PC-9 (cell line): ENCODE measurements around the gene BHLHE40. TPM values are rescaled to one million over a fixed set of nuclear protein-coding genes. Genes with fewer than 3 reads are reported as not detected.

ENCODE experiments used
- BruUV-seq: library from RNA; stranded (reverse); fragments of 400-500 nt; replicated peaks from 2 replicates; lab custom pipeline; 2021; lab: Mats Ljungman, UMichigan
- CTCF ChIA-PET: fragments of 300-600 bp; sonication (Branson Sonifier 250); formaldehyde crosslinking; loops from one replicate; lab custom pipeline; 2022; ENCODE audit warnings: antibody characterized with exemption; lab: Charles Lee
- POLR2A ChIA-PET: fragments of 300-600 bp; sonication (Branson Sonifier 250); formaldehyde crosslinking; loops from one replicate; lab custom pipeline; 2022; ENCODE audit warnings: antibody characterized with exemption; ENCODE audit not compliant: unreplicated experiment; lab: Charles Lee
- DNase-seq, 2 experiments: peaks; one replicate each; pipeline versions ENCODE4 v3.0.0 to v3.0.0-alpha.2; 2015 to 2022; ENCODE audit warnings: mixed read lengths in 1 of 2
- H2AFZ ChIP-seq: fragments of 200-600 bp; sonication (generic); 2 replicates; pipeline ENCODE4 v1.8.1; 2017; ENCODE audit warnings: antibody characterized with exemption
- H3F3A ChIP-seq: fragments of 200-600 bp; sonication (generic); 2 replicates; pipeline ENCODE4 v1.8.1; 2017; ENCODE audit warnings: antibody characterized with exemption, mild to moderate bottlenecking, low read depth; ENCODE audit not compliant: insufficient read depth
- H3K27ac ChIP-seq: fragments of 200-600 bp; sonication (generic); 2 replicates; pipeline ENCODE4 v1.6.1; 2016; ENCODE audit warnings: mixed run types
- H3K27me3 ChIP-seq: fragments of 200-600 bp; sonication (generic); 2 replicates; pipeline ENCODE4 v1.6.1; 2016; ENCODE audit warnings: low read depth, mixed run types; ENCODE audit not compliant: insufficient read depth
- H3K36me3 ChIP-seq: fragments of 200-600 bp; sonication (generic); 2 replicates; pipeline ENCODE4 v1.6.1; 2016; ENCODE audit warnings: low read depth, mixed run types
- H3K4me1 ChIP-seq: fragments of 200-600 bp; sonication (generic); replicated peaks from 2 replicates; pipeline ENCODE4 v1.6.1; 2016; ENCODE audit warnings: mixed run types; ENCODE audit not compliant: insufficient read depth
- H3K4me2 ChIP-seq: fragments of 200-600 bp; sonication (generic); 2 replicates; pipeline ENCODE4 v1.6.1; 2017; ENCODE audit warnings: mixed run types
- H3K4me3 ChIP-seq: fragments of 200-600 bp; sonication (generic); 2 replicates; pipeline ENCODE4 v1.6.1; 2016; ENCODE audit warnings: mixed run types
- H3K79me2 ChIP-seq: fragments of 200-600 bp; sonication (generic); 2 replicates; pipeline ENCODE4 v1.6.1; 2017; ENCODE audit warnings: low read depth, mixed run types
- H3K9me2 ChIP-seq: fragments of 200-600 bp; sonication (generic); 2 replicates; pipeline ENCODE4 v1.8.1; 2017; ENCODE audit warnings: mild to moderate bottlenecking; ENCODE audit not compliant: insufficient read depth
- H3K9me3 ChIP-seq: fragments of 200-600 bp; sonication (generic); 2 replicates; pipeline ENCODE4 v1.8.1; 2016; ENCODE audit warnings: low read depth; ENCODE audit not compliant: insufficient read depth
- H4K20me1 ChIP-seq: fragments of 200-600 bp; sonication (generic); 2 replicates; pipeline ENCODE4 v1.8.1; 2017; ENCODE audit not compliant: insufficient read depth
- EZH2 ChIP-seq: fragments of 200-600 bp; sonication (generic); IDR thresholded peaks from 2 replicates; pipeline ENCODE4 v1.8.0; 2017; ENCODE audit warnings: antibody characterized with exemption, low read depth
- intact Hi-C: fragments of 100-400 bp; cut with micrococcal nuclease; formaldehyde crosslinking; loops from one replicate; pipeline ENCODE4 v1.10.0; 2022; ENCODE audit not compliant: unreplicated experiment
- total RNA-seq: library from RNA; stranded (reverse); gene quantifications from 2 replicates; pipeline ENCODE4 v1.2.3, GENCODE V29; 2021
- TF ChIP-seq, protein P1 (sequence below): fragments of 200-600 bp; sonication (generic); conservative IDR thresholded peaks from 2 replicates; pipeline ENCODE4 v1.6.1; 2017; ENCODE audit warnings: mixed run types, antibody characterized with exemption, mild to moderate bottlenecking, moderate library complexity

The BHLHE40 gene
- total RNA-seq, 1 experiment from 2014 or later = 45.5 TPM

DNA sequence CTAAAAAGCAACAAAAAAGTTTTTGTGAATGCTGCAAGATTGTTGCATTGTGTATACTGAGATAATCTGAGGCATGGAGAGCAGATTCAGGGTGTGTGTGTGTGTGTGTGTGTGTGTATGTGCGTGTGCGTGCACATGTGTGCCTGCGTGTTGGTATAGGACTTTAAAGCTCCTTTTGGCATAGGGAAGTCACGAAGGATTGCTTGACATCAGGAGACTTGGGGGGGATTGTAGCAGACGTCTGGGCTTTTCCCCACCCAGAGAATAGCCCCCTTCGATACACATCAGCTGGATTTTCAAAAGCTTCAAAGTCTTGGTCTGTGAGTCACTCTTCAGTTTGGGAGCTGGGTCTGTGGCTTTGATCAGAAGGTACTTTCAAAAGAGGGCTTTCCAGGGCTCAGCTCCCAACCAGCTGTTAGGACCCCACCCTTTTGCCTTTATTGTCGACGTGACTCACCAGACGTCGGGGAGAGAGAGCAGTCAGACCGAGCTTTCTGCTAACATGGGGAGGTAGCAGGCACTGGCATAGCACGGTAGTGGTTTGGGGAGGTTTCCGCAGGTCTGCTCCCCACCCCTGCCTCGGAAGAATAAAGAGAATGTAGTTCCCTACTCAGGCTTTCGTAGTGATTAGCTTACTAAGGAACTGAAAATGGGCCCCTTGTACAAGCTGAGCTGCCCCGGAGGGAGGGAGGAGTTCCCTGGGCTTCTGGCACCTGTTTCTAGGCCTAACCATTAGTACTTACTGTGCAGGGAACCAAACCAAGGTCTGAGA lies 4.7 kb downstream of the BHLHE40 start:
- Histone ChIP-seq H3K9me2 (no peaks in the 10 kb centered on the region), H3K4me1 (peaks cover 48% of the 10 kb centered on the region), H3K9me3 (no peaks in the 10 kb centered on the region), H2AFZ (no peak overlapping the region), H3K27ac (peak overlapping the region; percentile 51), H3K4me3 (peak overlapping the region; percentile 42; the same call in 1 of the 2 replicates), H3K4me2 (peak overlapping the region; percentile 91), H3K36me3 (0 out of 2 replicates have a peak, but pooled peaks cover 13% of the 10 kb centered on the region), H3F3A (peaks cover 39% of the 10 kb centered on the region), H4K20me1 (0 out of 2 replicates have a peak, but pooled peaks cover 3% of the 10 kb centered on the region), H3K79me2 (peaks cover 46% of the 10 kb centered on the region), H3K27me3 (no peaks in the 10 kb centered on the region)
- peak; percentile 70 to 71 for DNase-seq
- POLR2A ChIA-PET = interaction anchor here (0.6 to 1.7 kb wide), 5 partner anchors 39 to 163 kb away, joined by 4 to 7 read pairs (median 5); no protein-coding TSS in a partner anchor
- TF ChIP-seq, protein P1, sequence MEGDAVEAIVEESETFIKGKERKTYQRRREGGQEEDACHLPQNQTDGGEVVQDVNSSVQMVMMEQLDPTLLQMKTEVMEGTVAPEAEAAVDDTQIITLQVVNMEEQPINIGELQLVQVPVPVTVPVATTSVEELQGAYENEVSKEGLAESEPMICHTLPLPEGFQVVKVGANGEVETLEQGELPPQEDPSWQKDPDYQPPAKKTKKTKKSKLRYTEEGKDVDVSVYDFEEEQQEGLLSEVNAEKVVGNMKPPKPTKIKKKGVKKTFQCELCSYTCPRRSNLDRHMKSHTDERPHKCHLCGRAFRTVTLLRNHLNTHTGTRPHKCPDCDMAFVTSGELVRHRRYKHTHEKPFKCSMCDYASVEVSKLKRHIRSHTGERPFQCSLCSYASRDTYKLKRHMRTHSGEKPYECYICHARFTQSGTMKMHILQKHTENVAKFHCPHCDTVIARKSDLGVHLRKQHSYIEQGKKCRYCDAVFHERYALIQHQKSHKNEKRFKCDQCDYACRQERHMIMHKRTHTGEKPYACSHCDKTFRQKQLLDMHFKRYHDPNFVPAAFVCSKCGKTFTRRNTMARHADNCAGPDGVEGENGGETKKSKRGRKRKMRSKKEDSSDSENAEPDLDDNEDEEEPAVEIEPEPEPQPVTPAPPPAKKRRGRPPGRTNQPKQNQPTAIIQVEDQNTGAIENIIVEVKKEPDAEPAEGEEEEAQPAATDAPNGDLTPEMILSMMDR = no peak
- TF ChIP-seq EZH2 = no peak
- no TSS peak for BruUV-seq
- CTCF ChIA-PET = interaction anchor here (0.5 to 1.3 kb wide), 3 partner anchors 39 to 272 kb away, joined by 6 to 13 read pairs (median 11); no protein-coding TSS in a partner anchor
- intact Hi-C loops = no loop called here

DNA sequence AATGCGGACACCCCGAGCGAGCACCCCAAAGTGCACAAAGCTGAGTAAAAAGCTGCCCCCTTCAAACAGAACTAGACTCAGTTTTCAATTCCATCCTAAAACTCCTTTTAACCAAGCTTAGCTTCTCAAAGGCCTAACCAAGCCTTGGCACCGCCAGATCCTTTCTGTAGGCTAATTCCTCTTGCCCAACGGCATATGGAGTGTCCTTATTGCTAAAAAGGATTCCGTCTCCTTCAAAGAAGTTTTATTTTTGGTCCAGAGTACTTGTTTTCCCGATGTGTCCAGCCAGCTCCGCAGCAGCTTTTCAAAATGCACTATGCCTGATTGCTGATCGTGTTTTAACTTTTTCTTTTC lies 5.3 kb downstream of the BHLHE40 start:
- no peak for DNase-seq
- no TSS peak for BruUV-seq
- CTCF ChIA-PET = interaction anchor here (0.7 to 1.0 kb wide), 2 partner anchors 38 to 272 kb away, joined by 3 to 13 read pairs; no protein-coding TSS in a partner anchor

More for the DNA sequence above, 5.3 kb downstream of the BHLHE40 start:
- peak overlapping the region; percentile 51 for H3K27ac ChIP-seq
- H3K79me2 ChIP-seq = peaks cover 46% of the 10 kb centered on the region
- peaks cover 48% of the 10 kb centered on the region for H3K4me1 ChIP-seq
- intact Hi-C loops = no loop called here
- H3K4me3 ChIP-seq = peak overlapping the region; percentile 42; the same call in 1 of the 2 replicates
- H4K20me1 ChIP-seq = 0 out of 2 replicates have a peak, but pooled peaks cover 3% of the 10 kb centered on the region
- peaks cover 38% of the 10 kb centered on the region for H3F3A ChIP-seq
- H3K27me3 ChIP-seq = no peaks in the 10 kb centered on the region
- no peak overlapping the region for H2AFZ ChIP-seq
- no peaks in the 10 kb centered on the region for H3K9me2 ChIP-seq
- TF ChIP-seq EZH2 = no peak
- TF ChIP-seq, protein P1 = no peak
- H3K9me3 ChIP-seq = no peaks in the 10 kb centered on the region
- H3K4me2 ChIP-seq = peak overlapping the region; percentile 91
- POLR2A ChIA-PET = interaction anchor here (0.6 to 1.7 kb wide), 3 partner anchors 39 to 146 kb away, joined by 5 to 7 read pairs (median 7); no protein-coding TSS in a partner anchor
- H3K36me3 ChIP-seq = 0 out of 2 replicates have a peak, but pooled peaks cover 13% of the 10 kb centered on the region
